ENCODE data around the gene RFTN1. TPM values are rescaled to one million over a fixed set of nuclear protein-coding genes. Genes with fewer than 3 reads are reported as not detected.

Gene RFTN1
- total and polyA plus RNA-seq, 9 of the 15 experiments (the other 6 are each of a cell fraction or from before 2014, with no cell fraction given), result 0.08 to 0.51 (median 0.11) TPM; not detected in 6

- TF ChIP-seq THAP12 (CRISPR knock-in tag; IDR thresholded peaks at IDR 0.05), result no peak
- TF ChIP-seq TBL1XR1 (IDR thresholded peaks at IDR 0.05; ENCODE audit: low read length in 2 of 2), result peak in 1 of 2 experiments; percentile 96; a peak in 3 of 4 replicates
- TF ChIP-seq HINFP (tag; conservative IDR thresholded peaks at IDR 0.05; ENCODE audit: low read depth), result no peak
- TF ChIP-seq ZNF318 (IDR thresholded peaks at IDR 0.05; ENCODE audit: borderline replicate concordance in 1 of 2, low read depth in 1 of 2), result 0 out of 4 replicates have a peak, but pooled peaks of 1 of the 2 experiments have one; percentile 62
- TF ChIP-seq ZNF280A (IDR thresholded peaks at IDR 0.05; ENCODE audit: low read depth, partially characterized antibody), result no peak
- TF ChIP-seq GTF2E2 (tag; IDR thresholded peaks at IDR 0.05), result peak; percentile 18; the same call in 1 of the 2 replicates
- TF ChIP-seq CHAMP1 (IDR thresholded peaks at IDR 0.05), result peak; percentile 91
Observed at GRCh38 chr3:16304061-16305010, 209.2 kb downstream of the RFTN1 start (continued).
